PFSK-1 (cell line): ENCODE results near the gene RASGRF1.

Source experiments
- POLR2AphosphoS5 ChIP-seq: IDR thresholded peaks from 2 replicates; pipeline ENCODE4 v1.6.1; 2012; ENCODE audit warnings: low read depth, mild to moderate bottlenecking, control low read depth, low read length, moderate library complexity
- REST ChIP-seq, 2 experiments: IDR thresholded peaks; 2 replicates each; pipeline versions ENCODE4 v1.6.1 to v1.8.0; 2011 to 2012; ENCODE audit warnings: low read depth in 2 of 2, low read length in 2 of 2, control low read depth in 1 of 2, inconsistent platforms in 1 of 2, mild to moderate bottlenecking in 1 of 2, moderate library complexity in 1 of 2; ENCODE audit not compliant: insufficient read depth in 1 of 2
- SIN3A ChIP-seq: IDR thresholded peaks from 2 replicates; pipeline ENCODE4 v1.6.1; 2012; ENCODE audit warnings: mild to moderate bottlenecking, low read length, moderate library complexity, borderline replicate concordance; ENCODE audit not compliant: insufficient read depth

GRCh38 chr15:79089331-79089889 lies 1.2 kb downstream of the RASGRF1 start:
- no peak for TF ChIP-seq POLR2AphosphoS5
- TF ChIP-seq REST (IDR thresholded peaks at IDR 0.05; ENCODE audit: insufficient read depth in 1 of 2, low read depth in 2 of 2, low read length in 2 of 2), result no peak
- TF ChIP-seq SIN3A, result no peak
